ENCODE data around the gene OSBPL9.

The OSBPL9 gene

DNA sequence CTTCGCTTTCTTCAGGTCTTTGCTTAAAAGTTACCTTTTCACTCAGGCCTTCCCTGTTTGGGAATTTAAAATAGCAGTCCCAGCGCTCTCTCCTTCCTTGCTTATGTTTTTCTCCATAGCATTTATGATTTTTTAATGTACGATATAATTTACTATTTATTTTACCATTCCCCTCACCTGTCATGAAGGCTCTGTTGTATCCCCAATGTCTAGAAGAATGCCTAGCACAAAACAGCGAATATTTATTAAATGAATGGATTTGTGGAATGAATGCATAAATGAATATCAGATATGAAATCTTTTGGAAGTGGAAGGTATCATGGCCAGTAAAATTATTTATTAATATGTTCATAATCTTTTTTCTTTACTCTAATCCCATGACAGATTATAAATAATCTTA is 402 bp upstream of the OSBPL9 start:
- no peak overlapping the region for H3K4me3 ChIP-seq (replicated peaks; ENCODE audit: insufficient read depth, low read length)
- no peaks in the 10 kb centered on the region for H3K27me3 ChIP-seq (ENCODE audit: insufficient read depth, poor library complexity, severe bottlenecking)
- no peak for DNase-seq (ENCODE audit: low read depth in 1 of 2, low spot score in 1 of 2)
- H3K27ac ChIP-seq (replicated peaks) = no peak overlapping the region
- no peak for TF ChIP-seq GABPA (IDR thresholded peaks at IDR 0.05; ENCODE audit: low read depth)
- no peak for TF ChIP-seq SPI1 (IDR thresholded peaks at IDR 0.05; ENCODE audit: borderline replicate concordance, low read depth)
- TF ChIP-seq POLR2AphosphoS5 (IDR thresholded peaks at IDR 0.05; ENCODE audit: low read depth) = no peak
- TF ChIP-seq, protein P1, sequence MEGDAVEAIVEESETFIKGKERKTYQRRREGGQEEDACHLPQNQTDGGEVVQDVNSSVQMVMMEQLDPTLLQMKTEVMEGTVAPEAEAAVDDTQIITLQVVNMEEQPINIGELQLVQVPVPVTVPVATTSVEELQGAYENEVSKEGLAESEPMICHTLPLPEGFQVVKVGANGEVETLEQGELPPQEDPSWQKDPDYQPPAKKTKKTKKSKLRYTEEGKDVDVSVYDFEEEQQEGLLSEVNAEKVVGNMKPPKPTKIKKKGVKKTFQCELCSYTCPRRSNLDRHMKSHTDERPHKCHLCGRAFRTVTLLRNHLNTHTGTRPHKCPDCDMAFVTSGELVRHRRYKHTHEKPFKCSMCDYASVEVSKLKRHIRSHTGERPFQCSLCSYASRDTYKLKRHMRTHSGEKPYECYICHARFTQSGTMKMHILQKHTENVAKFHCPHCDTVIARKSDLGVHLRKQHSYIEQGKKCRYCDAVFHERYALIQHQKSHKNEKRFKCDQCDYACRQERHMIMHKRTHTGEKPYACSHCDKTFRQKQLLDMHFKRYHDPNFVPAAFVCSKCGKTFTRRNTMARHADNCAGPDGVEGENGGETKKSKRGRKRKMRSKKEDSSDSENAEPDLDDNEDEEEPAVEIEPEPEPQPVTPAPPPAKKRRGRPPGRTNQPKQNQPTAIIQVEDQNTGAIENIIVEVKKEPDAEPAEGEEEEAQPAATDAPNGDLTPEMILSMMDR (IDR thresholded peaks at IDR 0.05; ENCODE audit: insufficient read depth, low read length) = no peak
- TF ChIP-seq, protein P2, sequence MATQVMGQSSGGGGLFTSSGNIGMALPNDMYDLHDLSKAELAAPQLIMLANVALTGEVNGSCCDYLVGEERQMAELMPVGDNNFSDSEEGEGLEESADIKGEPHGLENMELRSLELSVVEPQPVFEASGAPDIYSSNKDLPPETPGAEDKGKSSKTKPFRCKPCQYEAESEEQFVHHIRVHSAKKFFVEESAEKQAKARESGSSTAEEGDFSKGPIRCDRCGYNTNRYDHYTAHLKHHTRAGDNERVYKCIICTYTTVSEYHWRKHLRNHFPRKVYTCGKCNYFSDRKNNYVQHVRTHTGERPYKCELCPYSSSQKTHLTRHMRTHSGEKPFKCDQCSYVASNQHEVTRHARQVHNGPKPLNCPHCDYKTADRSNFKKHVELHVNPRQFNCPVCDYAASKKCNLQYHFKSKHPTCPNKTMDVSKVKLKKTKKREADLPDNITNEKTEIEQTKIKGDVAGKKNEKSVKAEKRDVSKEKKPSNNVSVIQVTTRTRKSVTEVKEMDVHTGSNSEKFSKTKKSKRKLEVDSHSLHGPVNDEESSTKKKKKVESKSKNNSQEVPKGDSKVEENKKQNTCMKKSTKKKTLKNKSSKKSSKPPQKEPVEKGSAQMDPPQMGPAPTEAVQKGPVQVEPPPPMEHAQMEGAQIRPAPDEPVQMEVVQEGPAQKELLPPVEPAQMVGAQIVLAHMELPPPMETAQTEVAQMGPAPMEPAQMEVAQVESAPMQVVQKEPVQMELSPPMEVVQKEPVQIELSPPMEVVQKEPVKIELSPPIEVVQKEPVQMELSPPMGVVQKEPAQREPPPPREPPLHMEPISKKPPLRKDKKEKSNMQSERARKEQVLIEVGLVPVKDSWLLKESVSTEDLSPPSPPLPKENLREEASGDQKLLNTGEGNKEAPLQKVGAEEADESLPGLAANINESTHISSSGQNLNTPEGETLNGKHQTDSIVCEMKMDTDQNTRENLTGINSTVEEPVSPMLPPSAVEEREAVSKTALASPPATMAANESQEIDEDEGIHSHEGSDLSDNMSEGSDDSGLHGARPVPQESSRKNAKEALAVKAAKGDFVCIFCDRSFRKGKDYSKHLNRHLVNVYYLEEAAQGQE (IDR thresholded peaks at IDR 0.05; ENCODE audit: insufficient replicate concordance, low read depth) = no peak

GRCh38 chr1:51618715-51619114 is 1.8 kb downstream of the OSBPL9 start:
- H3K27ac ChIP-seq (replicated peaks) = no peak overlapping the region
- no peaks in the 10 kb centered on the region for H3K27me3 ChIP-seq (ENCODE audit: insufficient read depth, poor library complexity, severe bottlenecking)
- no peak overlapping the region for H3K4me3 ChIP-seq (replicated peaks; ENCODE audit: insufficient read depth, low read length)
- TF ChIP-seq, protein P2 (IDR thresholded peaks at IDR 0.05; ENCODE audit: insufficient replicate concordance, low read depth) = no peak
- TF ChIP-seq, protein P1 (IDR thresholded peaks at IDR 0.05; ENCODE audit: insufficient read depth, low read length) = no peak
- no peak for TF ChIP-seq POLR2AphosphoS5 (IDR thresholded peaks at IDR 0.05; ENCODE audit: low read depth)
- no peak for TF ChIP-seq SPI1 (IDR thresholded peaks at IDR 0.05; ENCODE audit: borderline replicate concordance, low read depth)
- TF ChIP-seq GABPA (IDR thresholded peaks at IDR 0.05; ENCODE audit: low read depth) = no peak
- DNase-seq (ENCODE audit: low read depth in 1 of 2, low spot score in 1 of 2) = no peak

- Histone ChIP-seq H3K27ac (replicated peaks) (no peak overlapping the region), H3K27me3 (ENCODE audit: insufficient read depth, poor library complexity, severe bottlenecking) (no peaks in the 10 kb centered on the region), H3K4me3 (replicated peaks; ENCODE audit: insufficient read depth, low read length) (no peak overlapping the region)
- no peak for DNase-seq (ENCODE audit: low read depth in 1 of 2, low spot score in 1 of 2)
- TF ChIP-seq GABPA (IDR thresholded peaks at IDR 0.05; ENCODE audit: low read depth) = no peak
- TF ChIP-seq POLR2AphosphoS5 (IDR thresholded peaks at IDR 0.05; ENCODE audit: low read depth) = no peak
- TF ChIP-seq, protein P1 (IDR thresholded peaks at IDR 0.05; ENCODE audit: insufficient read depth, low read length) = no peak
- no peak for TF ChIP-seq SPI1 (IDR thresholded peaks at IDR 0.05; ENCODE audit: borderline replicate concordance, low read depth)
These were observed 3.6 kb downstream of the OSBPL9 start for GRCh38 chr1:51620470-51620869.

DNA sequence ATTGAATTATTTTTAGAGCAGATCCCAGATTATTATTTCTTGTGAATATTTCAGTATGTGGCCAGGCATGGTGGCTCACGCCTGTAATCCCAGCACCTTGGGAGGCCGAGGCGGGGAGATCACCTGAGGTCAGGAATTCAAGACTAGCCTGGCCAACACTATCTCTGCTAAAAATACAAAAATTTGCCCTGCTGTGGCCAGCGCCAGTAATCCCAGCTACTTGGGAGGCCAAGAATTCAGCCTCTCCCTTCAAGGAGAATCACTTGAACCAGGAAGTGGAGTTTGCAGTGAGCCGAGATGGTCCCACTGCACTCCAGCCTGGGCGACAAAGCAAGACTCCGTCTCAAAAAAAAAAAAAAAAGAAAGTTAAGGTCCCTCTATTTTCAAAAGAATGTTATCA is 4.3 kb downstream of the OSBPL9 start:
- TF ChIP-seq, protein P2 (IDR thresholded peaks at IDR 0.05; ENCODE audit: insufficient replicate concordance, low read depth) = no peak
- no peak for TF ChIP-seq SPI1 (IDR thresholded peaks at IDR 0.05; ENCODE audit: borderline replicate concordance, low read depth)
- no peak for TF ChIP-seq POLR2AphosphoS5 (IDR thresholded peaks at IDR 0.05; ENCODE audit: low read depth)
- TF ChIP-seq GABPA (IDR thresholded peaks at IDR 0.05; ENCODE audit: low read depth) = no peak
- TF ChIP-seq, protein P1 (IDR thresholded peaks at IDR 0.05; ENCODE audit: insufficient read depth, low read length) = no peak
- no peak overlapping the region for H3K27ac ChIP-seq (replicated peaks)

More for the DNA sequence above, 4.3 kb downstream of the OSBPL9 start:
- no peaks in the 10 kb centered on the region for H3K27me3 ChIP-seq (ENCODE audit: insufficient read depth, poor library complexity, severe bottlenecking)
- no peak for DNase-seq (ENCODE audit: low read depth in 1 of 2, low spot score in 1 of 2)
- no peak overlapping the region for H3K4me3 ChIP-seq (replicated peaks; ENCODE audit: insufficient read depth, low read length)
